Brain microvascular endothelial cell (primary cell): ENCODE results near the gene RMDN3.

ENCODE experiments used
- DNase-seq: peaks from one replicate; pipeline ENCODE4 v3.0.0-alpha.2; 2020
- H3K27ac ChIP-seq: fragments of 250-450 bp; sonication (Bioruptor Pico); 2 replicates; pipeline ENCODE4 v1.5.1; 2020; ENCODE audit warnings: mild to moderate bottlenecking, moderate library complexity
- H3K27me3 ChIP-seq: fragments of 250-450 bp; sonication (Bioruptor Pico); replicated peaks from 2 replicates; pipeline ENCODE4 v1.5.1; 2020; ENCODE audit warnings: mild to moderate bottlenecking
- H3K36me3 ChIP-seq: fragments of 250-450 bp; sonication (Bioruptor Pico); replicated peaks from 2 replicates; pipeline ENCODE4 v1.5.1; 2020; ENCODE audit warnings: mild to moderate bottlenecking
- H3K4me3 ChIP-seq: 2 replicates; pipeline ENCODE4 v1.5.1; 2011; ENCODE audit warnings: low read depth, mild to moderate bottlenecking, control low read depth, low read length, moderate library complexity
- in situ Hi-C: cut with HindIII; loops from 2 replicates; pipeline ENCODE4 v1.10.0; 2017; ENCODE audit warnings: low sequenced_read_pairs, low pct_ligation_motif_present
- TF ChIP-seq, protein P1 (sequence below): IDR thresholded peaks from 2 replicates; pipeline ENCODE4 v1.5.1; 2011; ENCODE audit warnings: low read depth, mild to moderate bottlenecking, moderate library complexity, low read length, control low read depth, inconsistent platforms; ENCODE audit errors: missing control alignments

The RMDN3 gene

GRCh38 chr15:40796041-40796440, 41.0 kb upstream of the RMDN3 start:
- no peaks in the 10 kb centered on the region for H3K36me3 ChIP-seq
- DNase-seq: no peak
- H3K27me3 ChIP-seq: no peaks in the 10 kb centered on the region
- in situ Hi-C loops: no loop called here
- no peak overlapping the region for H3K27ac ChIP-seq
- TF ChIP-seq, protein P1, sequence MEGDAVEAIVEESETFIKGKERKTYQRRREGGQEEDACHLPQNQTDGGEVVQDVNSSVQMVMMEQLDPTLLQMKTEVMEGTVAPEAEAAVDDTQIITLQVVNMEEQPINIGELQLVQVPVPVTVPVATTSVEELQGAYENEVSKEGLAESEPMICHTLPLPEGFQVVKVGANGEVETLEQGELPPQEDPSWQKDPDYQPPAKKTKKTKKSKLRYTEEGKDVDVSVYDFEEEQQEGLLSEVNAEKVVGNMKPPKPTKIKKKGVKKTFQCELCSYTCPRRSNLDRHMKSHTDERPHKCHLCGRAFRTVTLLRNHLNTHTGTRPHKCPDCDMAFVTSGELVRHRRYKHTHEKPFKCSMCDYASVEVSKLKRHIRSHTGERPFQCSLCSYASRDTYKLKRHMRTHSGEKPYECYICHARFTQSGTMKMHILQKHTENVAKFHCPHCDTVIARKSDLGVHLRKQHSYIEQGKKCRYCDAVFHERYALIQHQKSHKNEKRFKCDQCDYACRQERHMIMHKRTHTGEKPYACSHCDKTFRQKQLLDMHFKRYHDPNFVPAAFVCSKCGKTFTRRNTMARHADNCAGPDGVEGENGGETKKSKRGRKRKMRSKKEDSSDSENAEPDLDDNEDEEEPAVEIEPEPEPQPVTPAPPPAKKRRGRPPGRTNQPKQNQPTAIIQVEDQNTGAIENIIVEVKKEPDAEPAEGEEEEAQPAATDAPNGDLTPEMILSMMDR: no peak
- no peak overlapping the region for H3K4me3 ChIP-seq

GRCh38 chr15:40793216-40793989, 38.3 kb upstream of the RMDN3 start:
- H3K36me3 ChIP-seq: no peaks in the 10 kb centered on the region
- in situ Hi-C loops: no loop called here
- TF ChIP-seq, protein P1: no peak
- no peak overlapping the region for H3K4me3 ChIP-seq
- H3K27ac ChIP-seq: peak overlapping the region; percentile 79
- H3K27me3 ChIP-seq: no peaks in the 10 kb centered on the region
- peak; percentile 98 for DNase-seq

GRCh38 chr15:40792394-40792793, 37.3 kb upstream of the RMDN3 start:
- no peak for DNase-seq
- Histone ChIP-seq H3K4me3 (no peak overlapping the region), H3K27ac (no peak overlapping the region), H3K27me3 (no peaks in the 10 kb centered on the region), H3K36me3 (no peaks in the 10 kb centered on the region)
- in situ Hi-C loops: no loop called here
- TF ChIP-seq, protein P1: no peak

DNA sequence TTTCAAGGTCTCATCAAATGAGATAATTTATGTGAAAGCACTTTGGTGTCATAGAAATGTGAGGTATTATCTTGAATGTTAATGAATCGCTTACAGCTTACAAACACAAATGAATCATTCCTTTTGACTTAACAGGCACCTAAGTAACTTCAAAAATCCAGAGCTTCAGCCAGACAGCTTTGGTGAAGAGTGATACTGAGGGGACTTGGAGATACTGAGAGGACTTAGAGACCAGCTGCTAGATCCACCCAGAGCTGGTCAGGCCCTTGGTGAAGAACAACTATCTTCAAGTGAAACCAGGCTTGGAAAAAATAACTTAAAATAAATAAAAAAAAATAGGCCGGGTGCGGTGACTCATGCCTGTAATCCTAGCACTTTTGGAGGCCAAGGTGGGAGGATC, 35.7 kb upstream of the RMDN3 start:
- Histone ChIP-seq H3K27me3 (no peaks in the 10 kb centered on the region), H3K27ac (no peak overlapping the region), H3K36me3 (no peaks in the 10 kb centered on the region), H3K4me3 (no peak overlapping the region)
- no peak for DNase-seq
- TF ChIP-seq, protein P1: no peak
- in situ Hi-C loops: no loop called here

DNA sequence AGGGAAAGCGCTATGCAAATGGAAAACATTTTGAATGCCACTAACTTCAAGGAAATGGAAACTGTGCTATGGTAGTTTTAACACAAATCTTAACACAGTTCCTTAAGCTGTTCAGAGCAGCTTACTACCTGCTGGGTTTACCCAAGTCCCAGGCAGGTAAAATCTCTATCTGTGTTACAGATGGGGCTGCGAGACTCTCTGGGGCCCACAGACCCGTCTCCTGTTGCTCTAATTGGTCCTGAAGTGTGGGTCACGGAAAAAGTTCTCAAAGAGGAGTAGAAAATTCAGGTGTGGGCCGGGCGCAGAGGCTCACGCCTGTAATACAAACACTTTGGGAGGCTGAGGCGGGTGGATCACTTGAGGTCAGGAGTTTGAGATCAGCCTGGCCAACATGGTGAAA, 34.9 kb upstream of the RMDN3 start:
- no peaks in the 10 kb centered on the region for H3K36me3 ChIP-seq
- no peaks in the 10 kb centered on the region for H3K27me3 ChIP-seq
- H3K27ac ChIP-seq: no peak overlapping the region
- no peak for DNase-seq
- no peak overlapping the region for H3K4me3 ChIP-seq
- TF ChIP-seq, protein P1: no peak
- in situ Hi-C loops: no loop called here

GRCh38 chr15:40789119-40789518, 34.1 kb upstream of the RMDN3 start:
- TF ChIP-seq, protein P1: no peak
- in situ Hi-C loops: no loop called here
- Histone ChIP-seq H3K36me3 (no peaks in the 10 kb centered on the region), H3K27ac (no peak overlapping the region), H3K4me3 (no peak overlapping the region), H3K27me3 (no peaks in the 10 kb centered on the region)
- DNase-seq: no peak
